SU-DHL-6 (cell line): ENCODE results near the gene RAB3C.

ENCODE experiments used
- H2AFZ ChIP-seq: fragments of 200-600 bp; sonication (generic); 2 replicates; pipeline ENCODE4 v1.6.1; 2014; ENCODE audit warnings: low read depth, mild to moderate bottlenecking, moderate library complexity, mixed read lengths, antibody characterized with exemption, low read length; ENCODE audit not compliant: severe bottlenecking
- H3F3A ChIP-seq: fragments of 200-600 bp; shearing (Covaris generic); 2 replicates; pipeline ENCODE4 v1.6.0; 2016; ENCODE audit warnings: antibody characterized with exemption, mild to moderate bottlenecking; ENCODE audit not compliant: insufficient read depth
- H3K27ac ChIP-seq: fragments of 200-600 bp; sonication (generic); 2 replicates; pipeline ENCODE4 v1.5.1; 2016; ENCODE audit warnings: low read depth, mild to moderate bottlenecking, low read length, moderate library complexity, mixed read lengths
- H3K27me3 ChIP-seq: fragments of 200-600 bp; sonication (generic), shearing (Covaris generic); 2 replicates; pipeline ENCODE4 v1.6.0; 2014; ENCODE audit warnings: mild to moderate bottlenecking, low read length
- H3K36me3 ChIP-seq: fragments of 200-600 bp; sonication (generic); 2 replicates; pipeline ENCODE4 v1.6.1; 2014; ENCODE audit warnings: mild to moderate bottlenecking, low read length, mixed read lengths
- H3K4me2 ChIP-seq: fragments of 300-600, 200-600 bp; shearing (Covaris generic), sonication (generic); 2 replicates; pipeline ENCODE4 v1.6.0; 2014; ENCODE audit warnings: low read length, low read depth, mild to moderate bottlenecking; ENCODE audit not compliant: poor library complexity, severe bottlenecking
- H3K4me3 ChIP-seq: fragments of 200-600 bp; sonication (generic); 2 replicates; pipeline ENCODE4 v1.5.1; 2014; ENCODE audit warnings: antibody characterized with exemption, low read length, mild to moderate bottlenecking, mixed read lengths; ENCODE audit not compliant: insufficient read depth, poor library complexity, severe bottlenecking
- H3K79me2 ChIP-seq: fragments of 200-600 bp; sonication (generic); 2 replicates; pipeline ENCODE4 v1.6.1; 2014; ENCODE audit warnings: mild to moderate bottlenecking, low read length, moderate library complexity; ENCODE audit not compliant: insufficient read depth
- H3K9ac ChIP-seq: fragments of 200-600 bp; sonication (generic); 2 replicates; pipeline ENCODE4 v1.7.0; 2014; ENCODE audit warnings: mild to moderate bottlenecking, low read length
- H3K9me2 ChIP-seq: fragments of 200-600 bp; sonication (generic); replicated peaks from 2 replicates; pipeline ENCODE4 v1.6.1; 2014; ENCODE audit warnings: low read length; ENCODE audit not compliant: insufficient read depth
- H3K9me3 ChIP-seq: fragments of 200-600 bp; sonication (generic); 2 replicates; pipeline ENCODE4 v1.6.1; 2014; ENCODE audit warnings: low read length, mixed read lengths; ENCODE audit not compliant: insufficient read depth
- H4K20me1 ChIP-seq: fragments of 200-600 bp; sonication (generic); 2 replicates; pipeline ENCODE4 v1.6.1; 2014; ENCODE audit warnings: low read depth, mild to moderate bottlenecking, antibody characterized with exemption, low read length, moderate library complexity, mixed read lengths
- CTCF ChIP-seq: fragments of 200-600 bp; sonication (generic); IDR thresholded peaks from one replicate; pipeline ENCODE4 v1.5.1; 2017; ENCODE audit warnings: antibody characterized with exemption, mild to moderate bottlenecking, low read length, moderate library complexity; ENCODE audit not compliant: insufficient read depth, poor library complexity, severe bottlenecking
- EZH2phosphoT487 ChIP-seq: fragments of 200-600 bp; sonication (generic), shearing (Covaris generic); conservative IDR thresholded peaks from 2 replicates; pipeline ENCODE4 v1.6.1; 2018; ENCODE audit warnings: mild to moderate bottlenecking, antibody characterized with exemption, low read length, moderate library complexity, mixed read lengths

Gene RAB3C

GRCh38 chr5:58885260-58885659 is 302.4 kb downstream of the RAB3C start:
- no peaks in the 10 kb centered on the region for H3K27me3 ChIP-seq
- no peak overlapping the region for H3K27ac ChIP-seq
- H3K4me2 ChIP-seq, result no peak overlapping the region
- H3K79me2 ChIP-seq, result no peaks in the 10 kb centered on the region
- H3K9me3 ChIP-seq, result peaks cover 3% of the 10 kb centered on the region; the same call in 1 of the 2 replicates
- H3K9me2 ChIP-seq, result no peaks in the 10 kb centered on the region
- TF ChIP-seq EZH2phosphoT487 (no peak), CTCF (no peak)
- H3K36me3 ChIP-seq, result no peaks in the 10 kb centered on the region
- no peak overlapping the region for H3K4me3 ChIP-seq
- H3F3A ChIP-seq, result no peaks in the 10 kb centered on the region
- no peak overlapping the region for H3K9ac ChIP-seq
- H4K20me1 ChIP-seq, result no peaks in the 10 kb centered on the region
- no peak overlapping the region for H2AFZ ChIP-seq

- H3K36me3 ChIP-seq, result no peaks in the 10 kb centered on the region
- H3K4me3 ChIP-seq, result no peak overlapping the region
- no peaks in the 10 kb centered on the region for H3K79me2 ChIP-seq
- H3F3A ChIP-seq, result no peaks in the 10 kb centered on the region
- TF ChIP-seq EZH2phosphoT487, result no peak
- peak; percentile 62 for TF ChIP-seq CTCF
- no peaks in the 10 kb centered on the region for H3K9me2 ChIP-seq
- H3K27me3 ChIP-seq, result no peaks in the 10 kb centered on the region
- H4K20me1 ChIP-seq, result no peaks in the 10 kb centered on the region
- no peak overlapping the region for H3K27ac ChIP-seq
- no peak overlapping the region for H3K9ac ChIP-seq
- no peak overlapping the region for H3K4me2 ChIP-seq
- peaks cover 3% of the 10 kb centered on the region; the same call in 1 of the 2 replicates for H3K9me3 ChIP-seq
- peak overlapping the region; percentile 38 for H2AFZ ChIP-seq
Measured at GRCh38 chr5:58886315-58887207, 303.7 kb downstream of the RAB3C start.

- H3K4me3 ChIP-seq, result no peak overlapping the region
- TF ChIP-seq EZH2phosphoT487 (no peak), CTCF (no peak)
- no peak overlapping the region for H2AFZ ChIP-seq
- H3K4me2 ChIP-seq, result no peak overlapping the region
- no peaks in the 10 kb centered on the region for H3K9me2 ChIP-seq
- no peak overlapping the region for H3K27ac ChIP-seq
- H3K36me3 ChIP-seq, result no peaks in the 10 kb centered on the region
- no peaks in the 10 kb centered on the region for H3F3A ChIP-seq
- H3K9ac ChIP-seq, result no peak overlapping the region
- H3K79me2 ChIP-seq, result no peaks in the 10 kb centered on the region
- H3K9me3 ChIP-seq, result peaks cover 3% of the 10 kb centered on the region; the same call in 1 of the 2 replicates
- no peaks in the 10 kb centered on the region for H3K27me3 ChIP-seq
- no peaks in the 10 kb centered on the region for H4K20me1 ChIP-seq
Measured at GRCh38 chr5:58887311-58887710, 304.4 kb downstream of the RAB3C start.
